OCI-LY1 (cell line): ENCODE data around the gene LPCAT3.
"Not testable (repeated sequence)": the region's sequence is repeated elsewhere in the genome, so short reads cannot be mapped to it uniquely, and the experiment has no call there.

Experiments used
- H2AFZ ChIP-seq: fragments of 200-600 bp; sonication (generic), shearing (Covaris generic); 2 replicates; pipeline ENCODE4 v1.6.0; 2014; ENCODE audit warnings: antibody characterized with exemption, mild to moderate bottlenecking, low read length
- H3F3A ChIP-seq: fragments of 200-600 bp; sonication (generic), shearing (Covaris generic); 2 replicates; pipeline ENCODE4 v1.6.0; 2014; ENCODE audit warnings: mild to moderate bottlenecking, antibody characterized with exemption, low read length, moderate library complexity; ENCODE audit not compliant: insufficient read depth
- H3K27ac ChIP-seq: fragments of 200-600 bp; sonication (generic); 2 replicates; pipeline ENCODE4 v1.5.1; 2014; ENCODE audit warnings: low read length, mixed run types, mild to moderate bottlenecking, low read depth; ENCODE audit not compliant: poor library complexity, severe bottlenecking
- H3K27me3 ChIP-seq: fragments of 200-600 bp; sonication (generic); 2 replicates; pipeline ENCODE4 v1.6.0; 2014; ENCODE audit warnings: antibody characterized with exemption, mild to moderate bottlenecking, low read length, moderate library complexity; ENCODE audit not compliant: insufficient read depth
- H3K36me3 ChIP-seq: fragments of 200-600 bp; sonication (generic); 2 replicates; pipeline ENCODE4 v1.6.1; 2014; ENCODE audit warnings: mild to moderate bottlenecking, antibody characterized with exemption, low read length, moderate library complexity, mixed read lengths; ENCODE audit not compliant: insufficient read depth
- H3K4me1 ChIP-seq: fragments of 200-600 bp; sonication (generic); 2 replicates; pipeline ENCODE4 v1.5.1; 2014; ENCODE audit warnings: mild to moderate bottlenecking, low read length, moderate library complexity; ENCODE audit not compliant: insufficient read depth, severe bottlenecking
- H3K4me2 ChIP-seq: fragments of 200-600 bp; sonication (generic), shearing (Covaris generic); 2 replicates; pipeline ENCODE4 v1.6.1; 2014; ENCODE audit warnings: low read length
- H3K4me3 ChIP-seq: fragments of 200-600 bp; sonication (generic); 2 replicates; pipeline ENCODE4 v1.5.1; 2014; ENCODE audit warnings: low read length, low read depth, mild to moderate bottlenecking, mixed read lengths; ENCODE audit not compliant: poor library complexity, severe bottlenecking
- H3K79me2 ChIP-seq: fragments of 200-600 bp; shearing (Covaris generic); 2 replicates; pipeline ENCODE4 v1.6.1; 2016; ENCODE audit warnings: mixed run types, low read length, mixed read lengths; ENCODE audit not compliant: insufficient read depth
- H3K9ac ChIP-seq: fragments of 200-600 bp; sonication (generic), shearing (Covaris generic); 2 replicates; pipeline ENCODE4 v1.6.1; 2014; ENCODE audit warnings: mild to moderate bottlenecking, low read length, mixed read lengths
- H3K9me2 ChIP-seq: fragments of 200-600 bp; sonication (generic), shearing (Covaris generic); 2 replicates; pipeline ENCODE4 v1.6.1; 2014; ENCODE audit warnings: low read depth, mild to moderate bottlenecking, low read length, mixed read lengths
- H3K9me3 ChIP-seq: fragments of 200-600 bp; shearing (Covaris generic); 2 replicates; pipeline ENCODE4 v1.6.1; 2014; ENCODE audit warnings: low read length, mixed read lengths
- H4K20me1 ChIP-seq: fragments of 200-600 bp; sonication (generic), shearing (Covaris generic); 2 replicates; pipeline ENCODE4 v1.6.0; 2016; ENCODE audit warnings: mild to moderate bottlenecking, low read length; ENCODE audit not compliant: insufficient read depth
- EZH2 ChIP-seq: fragments of 200-600 bp; sonication (generic), shearing (Covaris generic); IDR thresholded peaks from 2 replicates; pipeline ENCODE4 v1.8.0; 2017; ENCODE audit warnings: borderline replicate concordance, mixed run types, mild to moderate bottlenecking, antibody characterized with exemption, low read length, moderate library complexity, mixed read lengths
- TF ChIP-seq, protein P1 (sequence below): fragments of 200-600 bp; sonication (generic), shearing (Covaris generic); IDR thresholded peaks from 2 replicates; pipeline ENCODE4 v1.5.1; 2017; ENCODE audit warnings: mild to moderate bottlenecking, antibody characterized with exemption, low read length, moderate library complexity, mixed read lengths

LPCAT3 gene

DNA sequence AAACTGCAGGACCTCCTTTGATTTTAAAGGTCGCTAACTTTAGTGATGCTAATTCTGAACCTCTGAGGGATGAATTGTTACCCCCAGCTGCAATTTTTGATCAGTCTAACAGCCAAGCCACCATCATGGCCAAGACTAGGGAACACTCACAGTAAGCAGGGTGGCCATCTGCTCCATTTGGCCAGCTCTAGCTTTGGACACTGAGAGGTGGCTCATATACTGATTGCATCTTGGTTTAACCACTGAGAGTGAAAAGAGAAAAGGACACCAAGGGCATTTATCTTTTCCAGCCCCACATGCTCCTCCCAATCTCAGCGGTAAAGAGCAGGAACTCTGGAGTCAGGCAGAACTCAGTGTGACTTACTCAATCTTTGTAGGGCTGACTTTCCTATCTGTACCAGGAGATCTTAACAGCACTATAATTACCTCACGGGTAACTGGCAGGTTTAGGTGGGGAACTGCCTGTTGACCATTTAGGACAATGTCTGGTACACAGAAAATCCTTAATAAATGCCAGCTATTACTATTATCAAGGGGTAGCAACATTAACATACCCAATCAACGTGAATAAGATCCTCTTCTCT, 6.2 kb downstream of the LPCAT3 start:
- H4K20me1 ChIP-seq: no peaks in the 10 kb centered on the region
- no peak for TF ChIP-seq EZH2
- TF ChIP-seq, protein P1, sequence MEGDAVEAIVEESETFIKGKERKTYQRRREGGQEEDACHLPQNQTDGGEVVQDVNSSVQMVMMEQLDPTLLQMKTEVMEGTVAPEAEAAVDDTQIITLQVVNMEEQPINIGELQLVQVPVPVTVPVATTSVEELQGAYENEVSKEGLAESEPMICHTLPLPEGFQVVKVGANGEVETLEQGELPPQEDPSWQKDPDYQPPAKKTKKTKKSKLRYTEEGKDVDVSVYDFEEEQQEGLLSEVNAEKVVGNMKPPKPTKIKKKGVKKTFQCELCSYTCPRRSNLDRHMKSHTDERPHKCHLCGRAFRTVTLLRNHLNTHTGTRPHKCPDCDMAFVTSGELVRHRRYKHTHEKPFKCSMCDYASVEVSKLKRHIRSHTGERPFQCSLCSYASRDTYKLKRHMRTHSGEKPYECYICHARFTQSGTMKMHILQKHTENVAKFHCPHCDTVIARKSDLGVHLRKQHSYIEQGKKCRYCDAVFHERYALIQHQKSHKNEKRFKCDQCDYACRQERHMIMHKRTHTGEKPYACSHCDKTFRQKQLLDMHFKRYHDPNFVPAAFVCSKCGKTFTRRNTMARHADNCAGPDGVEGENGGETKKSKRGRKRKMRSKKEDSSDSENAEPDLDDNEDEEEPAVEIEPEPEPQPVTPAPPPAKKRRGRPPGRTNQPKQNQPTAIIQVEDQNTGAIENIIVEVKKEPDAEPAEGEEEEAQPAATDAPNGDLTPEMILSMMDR: no peak
- H2AFZ ChIP-seq: no peak overlapping the region
- no peaks in the 10 kb centered on the region for H3K9me2 ChIP-seq
- H3K4me3 ChIP-seq: no peak overlapping the region
- H3K4me2 ChIP-seq: no peak overlapping the region
- no peaks in the 10 kb centered on the region for H3K9me3 ChIP-seq
- peaks cover 23% of the 10 kb centered on the region; the same call in 1 of the 2 replicates for H3K36me3 ChIP-seq
- no peak overlapping the region for H3K9ac ChIP-seq
- H3K27ac ChIP-seq: no peak overlapping the region
- H3K4me1 ChIP-seq: peaks cover 16% of the 10 kb centered on the region
- H3K27me3 ChIP-seq: no peaks in the 10 kb centered on the region
- peaks cover 1% of the 10 kb centered on the region; the same call in 1 of the 2 replicates for H3K79me2 ChIP-seq
- H3F3A ChIP-seq: no peaks in the 10 kb centered on the region

DNA sequence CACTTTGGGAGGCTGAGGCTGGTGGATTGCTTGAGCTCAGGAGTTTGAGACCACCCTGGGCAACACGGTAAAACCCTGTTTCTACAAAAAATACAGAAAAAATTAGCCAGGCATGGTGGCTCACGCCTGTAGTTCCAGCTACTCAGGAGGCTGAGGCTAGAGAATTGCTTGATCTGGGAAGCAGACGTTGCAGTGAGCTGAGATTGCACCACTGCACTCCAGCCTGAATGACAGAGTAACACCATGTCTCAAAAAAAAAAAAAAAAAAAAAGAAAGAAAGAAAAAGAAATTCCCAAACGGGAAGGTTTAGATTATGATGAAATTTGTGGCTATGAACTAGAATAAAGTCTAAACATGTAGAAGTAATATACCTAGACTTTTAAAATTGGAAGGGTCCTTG, 6.9 kb downstream of the LPCAT3 start:
- H3K27ac ChIP-seq, H3K9me3 ChIP-seq, H3K4me1 ChIP-seq, H4K20me1 ChIP-seq, H3K9me2 ChIP-seq, H3K9ac ChIP-seq, H3K27me3 ChIP-seq, H3K4me2 ChIP-seq, H3K4me3 ChIP-seq, H3K79me2 ChIP-seq, H2AFZ ChIP-seq, H3F3A ChIP-seq: not testable (repeated sequence)
- peaks cover 26% of the 10 kb centered on the region; the same call in 1 of the 2 replicates for H3K36me3 ChIP-seq

DNA sequence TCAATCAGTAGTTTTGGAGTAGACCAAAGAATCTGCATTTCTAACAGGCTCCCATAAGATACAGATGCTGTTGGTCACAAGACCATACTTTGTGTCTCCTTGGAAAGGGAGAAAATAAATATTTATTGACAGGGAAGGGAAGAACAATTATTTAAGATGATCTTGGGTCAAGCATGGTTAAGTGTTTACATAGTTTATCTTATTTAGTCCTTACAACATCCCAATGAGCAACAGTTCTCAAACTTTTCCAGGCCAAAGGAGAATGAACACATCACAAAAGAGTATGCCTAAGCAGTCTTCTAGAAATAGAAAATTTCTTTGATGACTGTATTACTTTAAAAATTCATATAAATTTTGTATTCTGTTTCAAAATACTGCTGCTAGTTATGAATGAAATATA, 8.8 kb downstream of the LPCAT3 start:
- H3F3A ChIP-seq: no peaks in the 10 kb centered on the region
- no peaks in the 10 kb centered on the region for H3K9me3 ChIP-seq
- no peak overlapping the region for H3K4me2 ChIP-seq
- no peaks in the 10 kb centered on the region for H4K20me1 ChIP-seq
- peaks cover 26% of the 10 kb centered on the region; the same call in 1 of the 2 replicates for H3K36me3 ChIP-seq
- no peaks in the 10 kb centered on the region for H3K27me3 ChIP-seq
- H3K9me2 ChIP-seq: no peaks in the 10 kb centered on the region
- H3K4me3 ChIP-seq: no peak overlapping the region
- TF ChIP-seq, protein P1: no peak
- TF ChIP-seq EZH2: no peak
- H2AFZ ChIP-seq: no peak overlapping the region
- no peak overlapping the region for H3K27ac ChIP-seq
- no peaks in the 10 kb centered on the region for H3K79me2 ChIP-seq
- H3K4me1 ChIP-seq: no peaks in the 10 kb centered on the region
- H3K9ac ChIP-seq: no peak overlapping the region

DNA sequence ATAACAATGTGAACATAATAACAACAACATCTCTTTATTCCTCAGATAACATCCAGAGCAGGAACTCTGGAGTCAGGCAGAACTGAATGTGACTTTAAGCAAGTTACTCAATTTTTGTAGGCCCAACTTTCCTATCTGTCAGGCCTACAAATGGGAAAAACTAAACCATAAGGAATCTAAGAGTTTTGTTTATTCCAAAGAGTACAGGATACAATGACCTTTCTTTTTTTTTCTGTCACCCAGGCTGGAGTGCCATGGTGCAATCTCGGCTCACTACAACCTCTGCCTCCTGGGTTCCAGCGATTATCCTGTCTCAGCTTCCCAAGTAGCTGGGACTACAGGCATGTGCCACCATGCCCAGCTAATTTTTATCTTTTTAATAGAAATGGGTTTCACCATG, 9.4 kb downstream of the LPCAT3 start:
- Histone ChIP-seq H3K9me2 (no peaks in the 10 kb centered on the region), H3K36me3 (peaks cover 29% of the 10 kb centered on the region; the same call in 1 of the 2 replicates), H3K9ac (no peak overlapping the region), H3K4me3 (no peak overlapping the region), H3K27ac (no peak overlapping the region), H4K20me1 (no peaks in the 10 kb centered on the region), H3F3A (no peaks in the 10 kb centered on the region), H3K9me3 (no peaks in the 10 kb centered on the region), H3K79me2 (no peaks in the 10 kb centered on the region), H3K4me2 (no peak overlapping the region), H2AFZ (no peak overlapping the region), H3K4me1 (no peaks in the 10 kb centered on the region), H3K27me3 (no peaks in the 10 kb centered on the region)
- TF ChIP-seq, protein P1: no peak
- TF ChIP-seq EZH2: no peak
